ENCODE results near the gene RTKN2. TPM values are rescaled to one million over a fixed set of nuclear protein-coding genes. Genes with fewer than 3 reads are reported as not detected.
"Not testable (repeated sequence)": the region's sequence is repeated elsewhere in the genome, so short reads cannot be mapped to it uniquely, and the experiment has no call there.

RTKN2 gene
- total and polyA plus RNA-seq, 11 donors: 0.01 to 0.14 (median 0.10) TPM; not detected in 5

- H3K4me1 ChIP-seq: peaks cover 0 to 41% (median 6%) of the 10 kb centered on the region in 12 donors
- peak in 1 of 4 donors; percentile 16 for ATAC-seq
- H3K36me3 ChIP-seq: no peaks in the 10 kb centered on the region
- peak overlapping the region in 9 of 12 donors; percentile 11 to 85 (median 44) for H3K27ac ChIP-seq
- intact Hi-C loops (cut with DNase I): loop anchor here in 5 of 10 donors (2.0 to 10.0 kb wide), 4 partner anchors 205 to 1429 kb away; no protein-coding TSS in a partner anchor
- WGBS, 4 donors: 90 to 97% (median 94%) methylated on average over 2 of the region's 2 CpGs
- TF ChIP-seq CTCF (IDR thresholded peaks at IDR 0.05) (no peak), POLR2A (IDR thresholded peaks at IDR 0.05) (no peak)
- H3K27me3 ChIP-seq: no peaks in the 10 kb centered on the region
- peak overlapping the region in 8 of 12 donors; percentile 2 to 48 (median 21) for H3K4me3 ChIP-seq
- no peak for DNase-seq
- no peaks in the 10 kb centered on the region for H3K9me3 ChIP-seq
Observed at GRCh38 chr10:62243647-62243997, 25.0 kb downstream of the RTKN2 start.

GRCh38 chr10:62242965-62243646, 25.5 kb downstream of the RTKN2 start:
- ATAC-seq (peak; percentile 61 to 96 (median 88)), DNase-seq (peak in 1 of 5 donors; percentile 17)
- intact Hi-C loops (cut with DNase I): loop anchor here in 5 of 10 donors (2.0 to 10.0 kb wide), 4 partner anchors 204 to 1428 kb away; no protein-coding TSS in a partner anchor
- 68 to 78% (median 74%) methylated on average over 4 of the region's 4 CpGs for WGBS, 4 donors
- not testable (repeated sequence) for H3K27me3 ChIP-seq, H3K36me3 ChIP-seq, H3K9me3 ChIP-seq
- Histone ChIP-seq H3K27ac (peak overlapping the region in 9 of 12 donors; percentile 11 to 85 (median 44)), H3K4me1 (peaks cover 0 to 41% (median 6%) of the 10 kb centered on the region in 12 donors), H3K4me3 (peak overlapping the region in 8 of 12 donors; percentile 2 to 48 (median 21))

- WGBS, 4 donors: 84 to 97% (median 93%) methylated on average over 4 of the region's 4 CpGs
- not testable (repeated sequence) for H3K36me3 ChIP-seq, ATAC-seq, H3K9me3 ChIP-seq, H3K27me3 ChIP-seq, H3K4me3 ChIP-seq, H3K27ac ChIP-seq, DNase-seq
- intact Hi-C loops (cut with DNase I): loop anchor here in 5 of 10 donors (1.0 to 10.0 kb wide), 4 partner anchors 203 to 1427 kb away; no protein-coding TSS in a partner anchor
- H3K4me1 ChIP-seq: peaks cover 0 to 47% (median 6%) of the 10 kb centered on the region in 12 donors
Observed at GRCh38 chr10:62241521-62241920, 27.1 kb downstream of the RTKN2 start.

- peak overlapping the region in 1 of 12 donors; percentile 9 for H3K27ac ChIP-seq
- no peaks in the 10 kb centered on the region for H3K27me3 ChIP-seq
- 82 to 85% (median 83%) methylated on average over 5 of the region's 5 CpGs for WGBS, 4 donors
- DNase-seq: no peak
- ATAC-seq: no peak
- H3K36me3 ChIP-seq: no peaks in the 10 kb centered on the region
- no peaks in the 10 kb centered on the region for H3K9me3 ChIP-seq
- H3K4me1 ChIP-seq: peaks cover 0 to 41% (median 5%) of the 10 kb centered on the region in 12 donors
- H3K4me3 ChIP-seq: peak overlapping the region in 1 of 12 donors; percentile 3
- intact Hi-C loops (cut with DNase I): loop anchor here in 4 of 10 donors (5.0 to 10.0 kb wide), 4 partner anchors 343 to 1425 kb away; no protein-coding TSS in a partner anchor
- TF ChIP-seq CTCF (IDR thresholded peaks at IDR 0.05): no peak
- TF ChIP-seq POLR2A (IDR thresholded peaks at IDR 0.05): no peak
Observed at GRCh38 chr10:62239994-62240393, 28.6 kb downstream of the RTKN2 start.

- no peaks in the 10 kb centered on the region for H3K9me3 ChIP-seq
Observed at GRCh38 chr10:62238880-62239279, 29.8 kb downstream of the RTKN2 start.

More at GRCh38 chr10:62238880-62239279, 29.8 kb downstream of the RTKN2 start:
- H3K27ac ChIP-seq: no peak overlapping the region
- no peaks in the 10 kb centered on the region for H3K27me3 ChIP-seq
- H3K36me3 ChIP-seq: no peaks in the 10 kb centered on the region
- ATAC-seq: no peak
- intact Hi-C loops (cut with DNase I): loop anchor here in 1 of 10 donors (10.0 kb wide), 1 partner anchor 474 kb away; no protein-coding TSS in a partner anchor
- TF ChIP-seq POLR2A (IDR thresholded peaks at IDR 0.05) (no peak), CTCF (IDR thresholded peaks at IDR 0.05) (no peak)
- no peak for DNase-seq
- no peak overlapping the region for H3K4me3 ChIP-seq
- H3K4me1 ChIP-seq: peaks cover 0 to 32% (median 3%) of the 10 kb centered on the region in 12 donors
- WGBS, 4 donors: 94 to 97% (median 96%) methylated on average over 1 of the region's 1 CpG
